Hepatocyte (in vitro differentiated cells): Measurements from ENCODE around the gene MICALL2. TPM values are rescaled to one million over a fixed set of nuclear protein-coding genes. Genes with fewer than 3 reads are reported as not detected.

Source experiments
- DNase-seq: peaks from one replicate; pipeline ENCODE4 v3.0.0-alpha.2; 2016; ENCODE audit warnings: low spot score
- H2AFZ ChIP-seq: fragments of 200-600 bp; sonication (generic); 2 replicates; pipeline ENCODE4 v1.6.0; 2016; ENCODE audit warnings: antibody characterized with exemption, mild to moderate bottlenecking
- H3K27ac ChIP-seq: fragments of 200-600 bp; sonication (generic); 2 replicates; pipeline ENCODE4 v1.5.1; 2016; ENCODE audit warnings: mild to moderate bottlenecking
- H3K27me3 ChIP-seq: fragments of 200-600 bp; sonication (generic); 2 replicates; pipeline ENCODE4 v1.6.1; 2016
- H3K36me3 ChIP-seq: fragments of 200-600 bp; sonication (generic); replicated peaks from 2 replicates; pipeline ENCODE4 v1.5.1; 2016; ENCODE audit warnings: low read depth; ENCODE audit not compliant: insufficient read depth
- H3K4me1 ChIP-seq: fragments of 200-600 bp; sonication (generic); 2 replicates; pipeline ENCODE4 v1.5.1; 2016; ENCODE audit warnings: mild to moderate bottlenecking, moderate library complexity; ENCODE audit not compliant: insufficient read depth
- H3K4me2 ChIP-seq: fragments of 200-600 bp; sonication (generic); 2 replicates; pipeline ENCODE4 v1.6.0; 2016
- H3K4me3 ChIP-seq: fragments of 200-600 bp; sonication (generic); 2 replicates; pipeline ENCODE4 v1.5.1; 2016; ENCODE audit warnings: mild to moderate bottlenecking
- H3K79me2 ChIP-seq: fragments of 200-600 bp; sonication (generic); 2 replicates; pipeline ENCODE4 v1.6.0; 2017; ENCODE audit warnings: mild to moderate bottlenecking
- H3K9me2 ChIP-seq: fragments of 200-600 bp; sonication (generic); replicated peaks from 2 replicates; pipeline ENCODE4 v1.6.0; 2017; ENCODE audit warnings: mild to moderate bottlenecking; ENCODE audit not compliant: insufficient read depth
- H3K9me3 ChIP-seq: fragments of 200-600 bp; sonication (generic); 2 replicates; pipeline ENCODE4 v1.5.1; 2016; ENCODE audit warnings: low read depth, mild to moderate bottlenecking
- H4K20me1 ChIP-seq: fragments of 200-600 bp; sonication (generic); 2 replicates; pipeline ENCODE4 v1.6.0; 2016; ENCODE audit warnings: mild to moderate bottlenecking; ENCODE audit not compliant: insufficient read depth, poor library complexity, severe bottlenecking
- CTCF ChIP-seq: fragments of 200-600 bp; sonication (generic); IDR thresholded peaks from 2 replicates; pipeline ENCODE4 v1.5.1; 2016; ENCODE audit warnings: antibody characterized with exemption, mild to moderate bottlenecking; ENCODE audit not compliant: poor library complexity
- EZH2 ChIP-seq: fragments of 200-600 bp; sonication (generic); IDR thresholded peaks from 2 replicates; pipeline ENCODE4 v1.6.1; 2016; ENCODE audit warnings: antibody characterized with exemption, mild to moderate bottlenecking, borderline replicate concordance
- EZH2phosphoT487 ChIP-seq: fragments of 200-600 bp; sonication (generic); IDR thresholded peaks from one replicate; pipeline ENCODE4 v1.6.1; 2018; ENCODE audit warnings: antibody characterized with exemption, mild to moderate bottlenecking, low read depth, moderate library complexity; ENCODE audit not compliant: unreplicated experiment, severe bottlenecking
- WGBS: methylation state at CpG from one replicate; pipeline ENCODE4 v1.1.6; 2016; ENCODE audit warnings: low lambda C conversion rate; ENCODE audit errors: missing lambda C conversion rate; 5-methylcytosine and 5-hydroxymethylcytosine counted together
- polyA plus RNA-seq: library from polyadenylated mRNA; unstranded; fragments of >200 nt; fragmentation: Nextera tagmentation; extraction: Ambion mirVana; gene quantifications from 2 replicates; pipeline ENCODE4 v1.2.1, GENCODE V29; 2016
- total RNA-seq: library from RNA; depleted of rRNA; stranded (reverse); fragments of >200 nt; gene quantifications from 2 replicates; pipeline ENCODE4 v1.2.3, GENCODE V29; 2014

The MICALL2 gene
- total and polyA plus RNA-seq, 2 experiments from 2014 or later: 16.4 to 28.2 TPM

GRCh38 chr7:1478480-1478879, 19.2 kb upstream of the MICALL2 start:
- H3K4me2 ChIP-seq: no peak overlapping the region
- no peaks in the 10 kb centered on the region for H3K27me3 ChIP-seq
- TF ChIP-seq EZH2phosphoT487: no peak
- no peak for TF ChIP-seq EZH2
- TF ChIP-seq CTCF: no peak
- H2AFZ ChIP-seq: no peak overlapping the region
- H3K9me2 ChIP-seq: no peaks in the 10 kb centered on the region
- no peak for DNase-seq
- over 99% methylated on average over 19 of the region's 19 CpGs for WGBS
- no peaks in the 10 kb centered on the region for H3K36me3 ChIP-seq
- no peaks in the 10 kb centered on the region for H3K4me1 ChIP-seq
- H3K9me3 ChIP-seq: no peaks in the 10 kb centered on the region
- H4K20me1 ChIP-seq: no peaks in the 10 kb centered on the region
- H3K4me3 ChIP-seq: no peak overlapping the region
- H3K79me2 ChIP-seq: no peaks in the 10 kb centered on the region
- H3K27ac ChIP-seq: no peak overlapping the region

- no peak for DNase-seq
- no peak for TF ChIP-seq CTCF
- 90% methylated on average over 11 of the region's 15 CpGs for WGBS
- Histone ChIP-seq H3K27ac (no peak overlapping the region), H3K9me2 (no peaks in the 10 kb centered on the region), H3K27me3 (no peaks in the 10 kb centered on the region), H3K4me3 (no peak overlapping the region), H3K9me3 (no peaks in the 10 kb centered on the region), H3K79me2 (no peaks in the 10 kb centered on the region), H2AFZ (no peak overlapping the region), H3K4me2 (no peak overlapping the region), H3K36me3 (no peaks in the 10 kb centered on the region), H3K4me1 (no peaks in the 10 kb centered on the region), H4K20me1 (no peaks in the 10 kb centered on the region)
Observed at GRCh38 chr7:1476859-1477258, 17.6 kb upstream of the MICALL2 start.

- H3K9me3 ChIP-seq: no peaks in the 10 kb centered on the region
- no peak for DNase-seq
- no peaks in the 10 kb centered on the region for H3K4me1 ChIP-seq
- no peaks in the 10 kb centered on the region for H3K9me2 ChIP-seq
- H3K27ac ChIP-seq: no peak overlapping the region
- H2AFZ ChIP-seq: no peak overlapping the region
- TF ChIP-seq CTCF: no peak
- TF ChIP-seq EZH2phosphoT487: no peak
- TF ChIP-seq EZH2: no peak
- WGBS: 97% methylated on average over 17 of the region's 22 CpGs
- no peak overlapping the region for H3K4me3 ChIP-seq
- H3K36me3 ChIP-seq: no peaks in the 10 kb centered on the region
- H4K20me1 ChIP-seq: no peaks in the 10 kb centered on the region
- H3K4me2 ChIP-seq: no peak overlapping the region
- no peaks in the 10 kb centered on the region for H3K27me3 ChIP-seq
- H3K79me2 ChIP-seq: no peaks in the 10 kb centered on the region
Observed at GRCh38 chr7:1475991-1476390, 16.7 kb upstream of the MICALL2 start.

GRCh38 chr7:1475393-1475792, 16.1 kb upstream of the MICALL2 start:
- Histone ChIP-seq H3K27ac (no peak overlapping the region), H4K20me1 (no peaks in the 10 kb centered on the region), H3K79me2 (no peaks in the 10 kb centered on the region), H3K9me3 (no peaks in the 10 kb centered on the region), H3K36me3 (no peaks in the 10 kb centered on the region), H2AFZ (no peak overlapping the region), H3K4me3 (no peak overlapping the region), H3K4me1 (no peaks in the 10 kb centered on the region), H3K9me2 (no peaks in the 10 kb centered on the region), H3K4me2 (no peak overlapping the region), H3K27me3 (no peaks in the 10 kb centered on the region)
- TF ChIP-seq EZH2: no peak
- TF ChIP-seq CTCF: no peak
- TF ChIP-seq EZH2phosphoT487: no peak
- WGBS: 94% methylated on average over 17 of the region's 17 CpGs
- DNase-seq: no peak
